SK-N-SH (cell line): ENCODE results near the gene NSL1.

Source experiments
- CHD2 ChIP-seq: fragments of 150-350 bp; IDR thresholded peaks from 2 replicates; pipeline ENCODE4 v1.6.1; 2018; ENCODE audit warnings: low read length; ENCODE audit not compliant: partially characterized antibody
- CTCF ChIP-seq: fragments of 200-600 bp; sonication (generic); IDR thresholded peaks from 2 replicates; pipeline ENCODE4 v1.6.1; 2017; ENCODE audit warnings: antibody characterized with exemption, mild to moderate bottlenecking, moderate library complexity
- EP300 ChIP-seq, 2 experiments: IDR thresholded peaks; 2 replicates each; pipeline versions ENCODE4 v1.4.0 to v1.6.1; 2012; ENCODE audit warnings: borderline replicate concordance in 1 of 2, low read depth in 1 of 2, low read length in 1 of 2
- MXI1 ChIP-seq: IDR thresholded peaks from 2 replicates; pipeline ENCODE4 v1.6.1; 2012; ENCODE audit warnings: mild to moderate bottlenecking, low read depth, low read length, improper control_type of control experiment
- POLR2AphosphoS5 ChIP-seq: IDR thresholded peaks from 2 replicates; pipeline ENCODE4 v1.6.1; 2012; ENCODE audit warnings: low read depth, low read length

- TF ChIP-seq CTCF, result no peak
- no peak for TF ChIP-seq MXI1
- TF ChIP-seq CHD2, result no peak
- no peak for TF ChIP-seq POLR2AphosphoS5
- TF ChIP-seq EP300 (IDR thresholded peaks at IDR 0.05; ENCODE audit: borderline replicate concordance in 1 of 2, low read depth in 1 of 2, low read length in 1 of 2), result no peak
These were observed 39.2 kb downstream of the NSL1 start for GRCh38 chr1:212752252-212752933.
